Prostate gland (tissue), 2 donors: ENCODE data around the gene ZNF423.

Source experiments
- CTCF ChIP-seq, 4 experiments: fragments of 200-600 bp in 2 of 4; fragments of 450-650 bp in 2 of 4; sonication (generic) in 2 of 4; IDR thresholded peaks; 1 replicate in 3 of 4; 2 replicates in 1 of 4; pipeline ENCODE4 v1.5.1; 2016 to 2019; ENCODE audit warnings: antibody characterized with exemption in 4 of 4, mild to moderate bottlenecking in 2 of 4, moderate library complexity in 2 of 4
- POLR2A ChIP-seq: fragments of 450-650 bp; IDR thresholded peaks from one replicate; pipeline ENCODE4 v1.6.1; 2016; ENCODE audit warnings: antibody characterized with exemption, mild to moderate bottlenecking
- POLR2AphosphoS5 ChIP-seq: sonication (generic); formaldehyde crosslinking; IDR thresholded peaks from one replicate; pipeline ENCODE4 v1.6.1; 2017; ENCODE audit warnings: antibody characterized with exemption

- TF ChIP-seq CTCF (IDR thresholded peaks at IDR 0.05) (no peak), POLR2AphosphoS5 (no peak), POLR2A (no peak)
Measured at GRCh38 chr16:49454426-49455180, 401.3 kb downstream of the ZNF423 start.
